Measurements from ENCODE around the gene CNOT4.
"Not testable (repeated sequence)": the region's sequence is repeated elsewhere in the genome, so short reads cannot be mapped to it uniquely, and the experiment has no call there.

CNOT4 gene

GRCh38 chr7:135499818-135500217, 10.1 kb downstream of the CNOT4 start:
- DNase-seq, result peak; percentile 10 to 62
- TF ChIP-seq POLR2A (IDR thresholded peaks at IDR 0.05; ENCODE audit: low read length) (no peak), GATA1 (IDR thresholded peaks at IDR 0.05; ENCODE audit: low read depth, low read length) (no peak)

GRCh38 chr7:135497161-135497560, 12.7 kb downstream of the CNOT4 start:
- DNase-seq, result not testable (repeated sequence)

- DNase-seq, result no peak
- TF ChIP-seq GATA1 (IDR thresholded peaks at IDR 0.05; ENCODE audit: low read depth, low read length), result no peak
These were observed 16.5 kb downstream of the CNOT4 start for GRCh38 chr7:135493362-135493761.

- DNase-seq, result no peak
- TF ChIP-seq GATA1 (IDR thresholded peaks at IDR 0.05; ENCODE audit: low read depth, low read length) (no peak), POLR2A (IDR thresholded peaks at IDR 0.05; ENCODE audit: low read length) (no peak)
These were observed 17.8 kb downstream of the CNOT4 start for GRCh38 chr7:135492151-135492550.

GRCh38 chr7:135490783-135491182, 19.1 kb downstream of the CNOT4 start:
- peak; percentile 31 to 73 for DNase-seq
- TF ChIP-seq POLR2A (IDR thresholded peaks at IDR 0.05; ENCODE audit: low read length) (no peak), GATA1 (IDR thresholded peaks at IDR 0.05; ENCODE audit: low read depth, low read length) (no peak)

GRCh38 chr7:135489791-135490190, 20.1 kb downstream of the CNOT4 start:
- TF ChIP-seq POLR2A (IDR thresholded peaks at IDR 0.05; ENCODE audit: low read length), result no peak
- no peak for TF ChIP-seq GATA1 (IDR thresholded peaks at IDR 0.05; ENCODE audit: low read depth, low read length)
- no peak for DNase-seq

GRCh38 chr7:135486261-135486920, 23.5 kb downstream of the CNOT4 start:
- TF ChIP-seq POLR2A (IDR thresholded peaks at IDR 0.05; ENCODE audit: low read length) (no peak), GATA1 (IDR thresholded peaks at IDR 0.05; ENCODE audit: low read depth, low read length) (no peak)
- DNase-seq, result no peak

GRCh38 chr7:135481598-135481979, 28.3 kb downstream of the CNOT4 start:
- TF ChIP-seq GATA1 (IDR thresholded peaks at IDR 0.05; ENCODE audit: low read depth, low read length) (no peak), POLR2A (IDR thresholded peaks at IDR 0.05; ENCODE audit: low read length) (no peak)
- no peak for DNase-seq

GRCh38 chr7:135480966-135481597, 28.8 kb downstream of the CNOT4 start:
- TF ChIP-seq GATA1 (IDR thresholded peaks at IDR 0.05; ENCODE audit: low read depth, low read length) (no peak), POLR2A (IDR thresholded peaks at IDR 0.05; ENCODE audit: low read length) (no peak)
- DNase-seq, result no peak

GRCh38 chr7:135475521-135475920, 34.4 kb downstream of the CNOT4 start:
- no peak for DNase-seq
- TF ChIP-seq GATA1 (IDR thresholded peaks at IDR 0.05; ENCODE audit: low read depth, low read length), result no peak
- no peak for TF ChIP-seq POLR2A (IDR thresholded peaks at IDR 0.05; ENCODE audit: low read length)

GRCh38 chr7:135469705-135470104, 40.2 kb downstream of the CNOT4 start:
- not testable (repeated sequence) for DNase-seq

GRCh38 chr7:135467207-135467711, 42.6 kb downstream of the CNOT4 start:
- TF ChIP-seq POLR2A (IDR thresholded peaks at IDR 0.05; ENCODE audit: low read length) (no peak), GATA1 (IDR thresholded peaks at IDR 0.05; ENCODE audit: low read depth, low read length) (no peak)

GRCh38 chr7:135466442-135467206, 43.3 kb downstream of the CNOT4 start:
- TF ChIP-seq GATA1 (IDR thresholded peaks at IDR 0.05; ENCODE audit: low read depth, low read length), result no peak
- TF ChIP-seq POLR2A (IDR thresholded peaks at IDR 0.05; ENCODE audit: low read length), result no peak
- no peak for DNase-seq

More at GRCh38 chr7:135467207-135467711, 42.6 kb downstream of the CNOT4 start:
- DNase-seq, result peak in 1 of 2 experiments; percentile 43

- no peak for TF ChIP-seq GATA1 (IDR thresholded peaks at IDR 0.05; ENCODE audit: low read depth, low read length)
- TF ChIP-seq POLR2A (IDR thresholded peaks at IDR 0.05; ENCODE audit: low read length), result no peak
These were observed 46.0 kb downstream of the CNOT4 start for GRCh38 chr7:135463908-135464307.

More at GRCh38 chr7:135463908-135464307, 46.0 kb downstream of the CNOT4 start:
- no peak for DNase-seq

All from erythroblast (primary cell).